Measurements from ENCODE around the gene TP53TG3C.
"Not testable (repeated sequence)": the region's sequence is repeated elsewhere in the genome, so short reads cannot be mapped to it uniquely, and the experiment has no call there.

Gene TP53TG3C, protein sequence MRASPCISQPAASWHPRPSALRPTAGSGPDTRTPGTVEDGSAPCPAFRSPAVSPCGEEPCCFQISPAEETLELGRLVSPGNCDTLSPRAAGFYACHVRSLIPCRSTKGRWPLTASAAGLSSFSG

DNA sequence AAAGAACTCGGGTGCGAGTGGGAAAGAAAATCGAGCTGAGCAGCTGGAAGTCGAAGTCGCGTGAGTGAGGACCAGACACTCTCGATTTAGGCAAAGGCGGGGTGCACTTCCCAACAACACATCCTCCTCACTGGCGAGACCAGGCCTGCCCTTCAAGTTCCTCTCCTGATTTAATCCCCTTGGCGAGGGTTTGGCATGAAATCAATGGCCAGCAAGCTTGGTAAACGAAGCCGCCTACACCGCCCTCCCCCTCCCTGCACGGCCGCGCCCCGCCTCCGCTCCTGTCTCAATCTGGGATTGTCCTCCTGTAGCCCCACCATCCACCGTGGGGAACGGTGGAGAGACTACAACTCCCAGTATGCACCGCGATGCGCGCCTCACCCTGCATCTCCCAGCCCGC lies at the start of gene TP53TG3C:
Gene TP53TG3C, plus strand, starts transcription at position 301 of the 400 bp plus-strand sequence. Its CDS starts 68 bp downstream, at position 369.
- DNase-seq, result not testable (repeated sequence)

All from stimulated activated CD4-positive, alpha-beta T cell treated with anti-CD3 and anti-CD28 coated beads, Interleukin-4, amount 100 ng/mL, for 4 hours (primary cell).